ENCODE results near the gene DNAH11.
"Not testable (repeated sequence)": the region's sequence is repeated elsewhere in the genome, so short reads cannot be mapped to it uniquely, and the experiment has no call there.

The DNAH11 gene

DNA sequence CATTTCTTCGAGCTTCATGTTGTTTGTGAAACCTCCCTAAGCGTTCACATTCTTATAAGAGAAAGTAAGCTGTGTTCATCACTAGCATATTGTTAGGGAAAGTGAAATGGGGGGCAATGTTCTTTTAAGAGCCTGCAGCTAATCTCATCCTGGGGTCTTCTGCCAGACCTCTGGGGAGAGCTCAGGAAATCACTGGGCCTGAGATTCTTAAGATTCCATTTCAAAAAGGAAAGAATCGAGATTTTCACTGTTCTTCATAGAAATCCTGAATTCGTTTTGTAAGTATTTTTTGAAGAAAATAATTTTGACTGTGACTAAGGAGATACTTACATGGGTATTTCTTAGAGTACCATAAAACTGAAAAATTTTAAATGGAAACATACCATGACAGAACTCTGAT is 242.2 kb downstream of the DNAH11 start:
- DNase-seq: no peak

DNA sequence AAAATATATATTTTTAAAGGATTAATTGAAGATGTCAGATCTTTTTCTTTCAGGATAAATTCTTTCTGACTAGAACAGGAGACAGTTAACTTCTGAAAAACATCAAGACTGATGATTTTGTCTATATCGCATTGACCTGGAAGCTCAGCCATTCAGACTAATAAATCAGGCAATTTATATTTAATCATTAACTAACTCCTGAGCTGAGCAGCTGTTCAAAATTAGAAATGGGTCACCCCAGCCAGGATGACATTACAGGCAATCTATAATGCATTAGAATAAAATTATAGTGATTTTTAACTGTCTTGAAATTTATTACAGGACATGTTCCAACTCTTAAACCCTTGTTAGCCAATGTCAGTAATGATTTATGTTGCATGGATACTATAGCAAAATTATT is 263.0 kb downstream of the DNAH11 start:
- no peak for DNase-seq

GRCh38 chr7:21806388-21806787 is 263.5 kb downstream of the DNAH11 start:
- DNase-seq: no peak

GRCh38 chr7:21819048-21819447 is 276.2 kb downstream of the DNAH11 start:
- DNase-seq: no peak

- DNase-seq: no peak
These were observed 286.0 kb downstream of the DNAH11 start for GRCh38 chr7:21828841-21829240.

DNA sequence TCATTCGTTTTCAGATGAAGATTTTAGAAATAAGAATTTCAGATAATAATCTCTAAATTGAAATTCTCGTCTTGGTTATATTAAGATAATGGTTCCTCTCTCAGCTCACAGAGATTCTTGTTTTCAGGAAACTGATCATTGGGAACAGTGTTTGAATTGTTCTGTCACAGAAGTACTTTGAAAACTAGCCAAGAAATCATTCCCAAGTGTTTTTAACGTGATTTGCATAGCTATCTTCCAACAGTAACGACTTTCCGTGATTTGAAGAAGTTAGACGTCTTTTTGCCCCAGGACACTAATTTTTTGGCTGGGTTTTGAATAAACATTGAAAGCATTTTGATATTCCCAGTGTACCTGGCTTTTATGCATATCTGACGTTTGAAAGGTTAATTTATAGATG is 286.9 kb downstream of the DNAH11 start:
- no peak for DNase-seq

GRCh38 chr7:21844742-21845141 is 301.9 kb downstream of the DNAH11 start:
- DNase-seq: no peak

DNA sequence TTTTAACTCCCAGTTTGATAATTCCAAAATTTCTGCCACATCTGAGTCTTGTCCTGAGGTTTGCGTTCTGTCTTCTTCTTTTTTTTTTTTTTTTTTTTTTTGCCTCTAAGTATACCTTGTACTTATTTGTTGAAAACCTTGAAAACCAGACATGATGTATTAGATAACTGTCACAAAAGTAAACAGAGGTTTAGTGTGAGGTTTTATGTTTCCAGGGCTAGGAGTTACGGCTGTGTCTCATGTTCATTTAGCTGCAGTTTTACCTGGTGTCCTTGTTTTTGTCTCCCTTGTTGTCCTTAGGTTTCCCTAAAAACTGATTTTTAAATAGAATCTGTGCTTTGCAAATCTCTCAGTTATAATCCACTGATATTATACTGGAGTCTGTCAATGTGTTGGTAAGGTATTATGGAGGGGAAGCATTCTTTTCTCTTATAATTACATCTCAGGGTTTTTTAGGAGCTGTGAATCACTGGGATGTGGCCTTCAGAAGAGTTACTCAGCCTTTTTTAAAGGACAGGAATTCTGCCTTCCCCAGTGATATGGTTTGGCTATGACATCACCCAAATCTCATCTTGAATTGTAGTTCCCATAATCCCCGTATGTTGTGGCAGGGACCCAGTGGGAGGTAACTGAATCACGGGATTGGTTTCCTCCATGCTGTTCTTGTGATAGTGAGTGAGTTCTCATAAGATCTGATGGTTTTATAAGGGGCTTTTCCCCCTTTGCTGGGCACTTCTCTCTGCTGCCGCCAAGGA is 307.9 kb downstream of the DNAH11 start:
- no peak for DNase-seq

GRCh38 chr7:21851559-21851967 is 308.7 kb downstream of the DNAH11 start:
- no peak for DNase-seq

GRCh38 chr7:21865631-21866204 is 322.9 kb downstream of the DNAH11 start:
- not testable (repeated sequence) for DNase-seq

DNA sequence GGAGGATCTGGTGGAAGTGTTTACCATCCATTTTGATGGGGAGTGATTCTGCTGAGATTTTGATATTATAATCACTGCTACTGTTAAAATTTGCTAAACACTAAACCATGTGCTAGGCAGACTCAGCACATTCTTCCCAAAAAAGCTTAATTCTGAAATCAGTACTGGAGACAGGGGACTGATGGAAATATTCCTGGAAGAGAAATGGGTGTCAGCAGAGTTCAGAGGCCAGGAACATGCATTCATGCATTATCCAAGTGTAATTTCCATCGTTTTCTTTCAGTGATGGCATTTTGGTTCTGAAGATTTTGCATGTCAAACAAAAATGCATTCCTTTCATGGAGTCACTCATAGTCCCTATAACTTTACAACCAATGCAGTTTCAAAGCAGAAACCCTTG is 323.9 kb downstream of the DNAH11 start:
- DNase-seq: no peak

DNA sequence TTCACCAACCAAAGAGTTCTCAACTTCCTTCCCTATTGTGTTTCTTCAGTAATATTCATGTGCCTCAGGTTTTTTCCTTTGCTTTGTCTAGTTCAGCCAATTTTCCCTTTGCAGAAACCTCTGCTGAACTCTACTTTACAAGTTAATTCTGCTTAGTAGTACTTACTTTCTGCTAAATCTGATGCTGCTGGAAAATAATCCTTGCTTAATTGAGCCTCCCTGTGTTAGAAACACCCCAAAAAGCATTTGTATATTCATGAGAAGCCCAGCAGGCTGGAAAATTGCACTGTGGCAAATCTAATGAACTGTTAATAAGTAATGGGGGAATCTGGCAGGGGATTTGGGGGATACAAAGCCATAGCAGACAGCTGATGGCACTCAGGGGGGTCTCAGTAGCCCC is 324.4 kb downstream of the DNAH11 start:
- no peak for DNase-seq

- DNase-seq: no peak
These were observed 325.2 kb downstream of the DNAH11 start for GRCh38 chr7:21867816-21868575.

- no peak for DNase-seq
These were observed 325.7 kb downstream of the DNAH11 start for GRCh38 chr7:21868576-21868850.

DNA sequence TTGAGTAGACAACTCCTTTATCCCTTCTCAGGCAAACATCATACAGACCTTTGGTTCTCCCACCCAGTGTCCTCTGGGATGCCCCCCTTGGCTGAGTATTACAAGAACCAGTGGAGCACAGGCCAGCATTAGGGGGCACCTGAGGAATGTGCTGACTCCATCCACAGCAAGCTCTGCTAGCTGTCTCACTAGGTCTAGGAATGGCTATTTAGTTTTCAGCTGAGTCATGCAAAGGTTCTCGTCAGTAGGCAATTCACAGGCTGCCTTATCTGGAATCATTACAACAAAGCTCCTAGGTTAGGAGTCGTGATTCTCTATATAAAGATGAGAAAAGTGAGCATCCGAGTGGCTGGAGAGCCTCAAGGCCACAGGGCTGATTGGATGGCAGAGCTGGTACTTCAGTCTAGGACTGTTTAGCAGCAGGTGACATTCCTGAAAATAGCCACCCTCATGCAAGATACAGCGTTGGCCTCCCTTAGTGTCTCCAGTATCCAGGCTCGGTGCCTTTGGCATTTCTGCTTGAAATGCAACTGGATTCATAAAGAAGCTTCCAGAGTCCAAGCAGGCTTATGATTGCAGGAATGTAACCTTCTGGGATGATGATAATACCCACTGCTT is 327.1 kb downstream of the DNAH11 start:
- DNase-seq: no peak

GRCh38 chr7:21883069-21883468 is 340.2 kb downstream of the DNAH11 start:
- no peak for DNase-seq

DNA sequence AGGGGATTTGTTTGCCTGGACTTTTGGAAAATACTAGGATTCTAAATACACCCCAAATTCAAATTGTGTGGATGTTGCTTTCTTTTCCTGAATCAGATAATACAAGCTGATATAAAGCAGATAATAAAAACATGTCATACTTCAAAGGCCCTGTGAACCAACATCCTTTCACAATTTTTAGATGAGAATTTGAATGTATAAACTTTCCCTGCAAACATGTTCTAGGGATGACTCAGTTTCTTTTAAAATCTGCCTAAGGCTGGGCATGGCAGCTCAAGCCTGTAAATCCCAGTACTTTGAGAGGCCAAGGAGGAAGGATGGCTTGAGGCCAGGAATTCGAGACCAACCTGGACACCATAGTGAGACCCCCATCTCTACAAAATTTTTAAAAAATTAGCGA is 340.7 kb downstream of the DNAH11 start:
- not testable (repeated sequence) for DNase-seq

DNA sequence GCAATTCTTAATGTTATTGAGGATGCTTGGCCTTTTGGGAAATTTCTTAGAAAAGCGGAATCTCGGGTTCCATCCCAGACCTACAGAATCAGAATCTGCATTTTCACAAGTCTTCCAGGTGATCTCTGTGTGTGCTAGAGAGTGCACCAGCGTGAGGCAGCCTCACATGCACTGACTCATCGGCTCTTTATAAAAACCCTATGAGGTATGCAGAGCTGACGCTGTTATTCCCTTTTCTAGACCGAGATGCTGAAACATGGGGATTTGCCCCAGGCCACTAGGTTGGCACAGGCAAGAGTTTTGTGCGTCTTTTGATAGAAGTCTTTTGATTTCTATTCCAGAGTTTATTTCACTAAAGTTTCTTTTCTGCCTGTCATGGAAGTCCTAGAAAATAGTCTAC is 341.7 kb downstream of the DNAH11 start:
- DNase-seq: no peak

DNA sequence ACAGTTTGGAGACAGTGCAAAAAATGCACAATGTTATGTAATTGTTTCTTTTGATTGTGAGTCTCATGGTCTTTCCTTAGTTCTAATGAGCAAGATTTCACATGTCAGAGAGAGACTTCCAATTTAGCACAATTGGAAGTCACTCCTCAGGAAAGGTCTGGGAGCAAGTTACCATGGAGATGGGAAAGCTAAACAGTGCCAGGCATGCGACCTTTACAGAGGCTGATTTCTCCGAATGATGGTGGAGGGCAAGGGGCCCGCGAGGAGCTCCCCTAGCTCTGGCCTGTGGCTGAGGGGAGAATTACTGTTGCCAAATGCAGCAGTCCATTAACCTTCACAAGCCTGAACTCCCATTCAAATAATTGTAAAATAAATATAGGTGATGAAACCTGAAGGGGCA is 343.6 kb downstream of the DNAH11 start:
- DNase-seq: no peak

DNA sequence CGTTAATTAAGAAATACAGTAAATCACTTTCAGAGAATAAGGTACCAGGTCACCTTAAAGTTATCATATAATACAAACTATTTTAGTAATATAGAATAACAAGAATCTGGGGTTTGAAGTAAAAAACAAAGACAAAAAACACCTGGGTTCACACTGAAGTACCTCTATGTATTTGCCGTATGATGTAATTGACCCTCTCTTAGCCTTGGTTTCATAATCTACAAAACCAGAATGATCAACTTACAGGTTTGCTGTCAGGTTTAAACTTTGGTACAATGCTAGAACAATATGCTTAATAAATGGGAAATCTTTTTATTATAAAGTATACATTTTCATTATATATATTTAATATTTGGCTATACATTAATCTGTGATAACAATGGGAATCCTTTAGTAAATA is 344.5 kb downstream of the DNAH11 start:
- no peak for DNase-seq

DNA sequence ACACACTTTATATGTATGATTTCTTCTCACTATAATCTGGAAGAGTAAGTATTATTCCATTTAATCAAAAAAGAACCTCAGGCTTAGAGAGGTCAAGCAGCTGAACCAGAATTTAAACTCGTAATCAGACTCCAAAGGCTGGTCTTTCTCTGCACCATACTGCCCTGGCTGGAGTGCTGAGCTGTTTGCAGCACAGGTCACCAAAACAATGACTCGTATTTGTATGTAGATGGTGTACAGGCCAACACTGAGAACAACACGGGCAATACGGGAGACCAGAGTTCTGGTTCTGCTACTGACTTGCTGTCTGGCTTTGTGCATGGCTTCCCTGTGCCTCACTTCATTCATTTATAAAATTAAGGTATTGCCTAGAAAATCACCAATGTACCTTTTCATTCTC is 344.9 kb downstream of the DNAH11 start:
- DNase-seq: no peak

DNA sequence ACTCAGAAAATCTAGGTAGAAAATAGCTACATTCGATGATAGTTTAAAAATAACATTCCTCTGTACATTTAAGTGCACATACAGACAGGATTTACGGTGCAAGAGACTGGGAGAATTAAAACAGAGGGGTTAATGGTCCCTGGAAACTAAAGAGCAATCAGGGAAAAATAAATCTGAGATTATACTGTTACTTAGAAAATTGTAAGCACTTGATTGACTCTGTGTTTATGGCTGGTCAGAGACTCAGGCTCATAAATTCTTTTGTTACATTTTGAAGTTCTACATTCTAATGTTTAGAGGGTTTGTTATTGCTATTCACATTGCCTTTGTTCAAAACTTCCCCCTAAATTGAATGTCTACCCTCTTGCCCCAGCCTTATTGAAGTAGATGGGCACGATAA is 348.5 kb downstream of the DNAH11 start:
- no peak for DNase-seq

DNA sequence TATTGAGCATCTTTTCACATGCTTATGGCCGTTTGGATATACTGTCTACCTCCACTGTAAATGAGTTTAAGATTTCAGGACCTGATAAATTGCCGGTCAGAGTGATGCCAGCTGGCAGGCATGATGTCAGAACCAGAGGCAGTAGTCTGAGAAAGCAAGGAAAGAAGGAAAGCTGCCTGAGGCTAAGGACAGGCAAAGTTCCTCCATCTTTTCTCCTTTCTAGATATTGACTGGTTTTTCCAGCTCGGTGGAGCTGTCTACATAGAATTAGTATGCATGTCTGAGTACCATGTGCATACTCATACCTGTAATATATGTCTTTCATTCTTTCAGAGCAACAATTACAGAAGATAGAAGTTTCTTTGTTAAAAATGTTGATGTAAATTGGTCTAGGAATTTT is 350.6 kb downstream of the DNAH11 start:
- no peak for DNase-seq

All from activated effector memory CD4-positive, alpha-beta T cell treated with Interleukin-2 at 50 U/mL for 16 hours (primary cell).